Measurements from ENCODE around the gene ZNF366. TPM values are rescaled to one million over a fixed set of nuclear protein-coding genes. Genes with fewer than 3 reads are reported as not detected.

ZNF366 gene
- total and polyA plus RNA-seq, 2 donors from 2014 or later, result 0.22 to 8.1 TPM

DNA sequence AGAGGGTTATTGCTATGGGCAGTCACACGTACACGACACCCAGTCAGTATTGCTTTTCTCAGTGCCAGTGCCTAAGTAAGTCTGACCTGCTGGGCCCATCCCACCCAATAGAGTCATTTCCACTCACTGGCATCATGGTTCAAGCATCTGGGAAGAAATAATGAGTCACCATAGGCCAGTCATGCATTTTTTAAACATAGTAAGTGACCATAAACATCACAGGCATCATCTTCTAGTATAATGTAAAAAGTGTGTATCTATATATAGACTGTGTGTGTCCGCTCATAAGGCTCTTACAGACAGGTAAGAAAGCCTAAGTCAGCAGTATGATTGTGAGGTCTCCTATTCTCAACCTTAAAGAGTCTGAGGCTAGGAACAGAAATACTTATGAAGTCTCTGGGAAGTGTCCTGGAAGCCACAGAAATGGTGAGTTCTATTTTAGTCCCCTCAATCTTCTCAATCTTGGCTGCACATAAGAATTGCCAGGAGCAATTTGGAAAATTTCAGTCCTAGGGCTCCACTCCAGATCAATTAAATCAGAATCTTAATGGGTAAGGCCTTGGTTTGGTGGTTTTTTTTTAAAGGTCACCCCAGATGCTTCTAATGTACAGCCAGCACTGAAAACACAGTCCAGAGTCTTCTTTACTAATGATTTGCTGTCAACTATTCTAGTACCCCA, 65.2 kb downstream of the ZNF366 start:
- intact Hi-C loops (cut with DNase I), result no loop called here
- Histone ChIP-seq H3K27me3 (ENCODE audit: control insufficient read depth, insufficient read depth, low read length) (no peaks in the 10 kb centered on the region), H3K4me1 (ENCODE audit: control insufficient read depth in 2 of 3, insufficient read depth in 2 of 3, low read depth in 1 of 3, low read length in 3 of 3) (peaks cover 0 to 21% (median 2%) of the 10 kb centered on the region in 3 donors), H3K4me3 (ENCODE audit: low read length in 3 of 3) (no peak overlapping the region), H3K27ac (ENCODE audit: low read depth in 2 of 2, low read length in 2 of 2) (no peak overlapping the region), H3K9ac (ENCODE audit: low read length in 3 of 3) (no peak overlapping the region), H3K36me3 (ENCODE audit: control insufficient read depth in 2 of 3, insufficient read depth in 3 of 3, low read length in 3 of 3) (no peaks in the 10 kb centered on the region), H3K9me3 (ENCODE audit: control insufficient read depth in 2 of 3, insufficient read depth in 1 of 3, low read length in 3 of 3) (no peaks in the 10 kb centered on the region)
- FAIRE-seq, result no peak
- TF ChIP-seq, protein P1, sequence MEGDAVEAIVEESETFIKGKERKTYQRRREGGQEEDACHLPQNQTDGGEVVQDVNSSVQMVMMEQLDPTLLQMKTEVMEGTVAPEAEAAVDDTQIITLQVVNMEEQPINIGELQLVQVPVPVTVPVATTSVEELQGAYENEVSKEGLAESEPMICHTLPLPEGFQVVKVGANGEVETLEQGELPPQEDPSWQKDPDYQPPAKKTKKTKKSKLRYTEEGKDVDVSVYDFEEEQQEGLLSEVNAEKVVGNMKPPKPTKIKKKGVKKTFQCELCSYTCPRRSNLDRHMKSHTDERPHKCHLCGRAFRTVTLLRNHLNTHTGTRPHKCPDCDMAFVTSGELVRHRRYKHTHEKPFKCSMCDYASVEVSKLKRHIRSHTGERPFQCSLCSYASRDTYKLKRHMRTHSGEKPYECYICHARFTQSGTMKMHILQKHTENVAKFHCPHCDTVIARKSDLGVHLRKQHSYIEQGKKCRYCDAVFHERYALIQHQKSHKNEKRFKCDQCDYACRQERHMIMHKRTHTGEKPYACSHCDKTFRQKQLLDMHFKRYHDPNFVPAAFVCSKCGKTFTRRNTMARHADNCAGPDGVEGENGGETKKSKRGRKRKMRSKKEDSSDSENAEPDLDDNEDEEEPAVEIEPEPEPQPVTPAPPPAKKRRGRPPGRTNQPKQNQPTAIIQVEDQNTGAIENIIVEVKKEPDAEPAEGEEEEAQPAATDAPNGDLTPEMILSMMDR (IDR thresholded peaks at IDR 0.05; ENCODE audit: borderline replicate concordance, extremely low read depth, insufficient read depth), result no peak
- DNase-seq, result no peak

DNA sequence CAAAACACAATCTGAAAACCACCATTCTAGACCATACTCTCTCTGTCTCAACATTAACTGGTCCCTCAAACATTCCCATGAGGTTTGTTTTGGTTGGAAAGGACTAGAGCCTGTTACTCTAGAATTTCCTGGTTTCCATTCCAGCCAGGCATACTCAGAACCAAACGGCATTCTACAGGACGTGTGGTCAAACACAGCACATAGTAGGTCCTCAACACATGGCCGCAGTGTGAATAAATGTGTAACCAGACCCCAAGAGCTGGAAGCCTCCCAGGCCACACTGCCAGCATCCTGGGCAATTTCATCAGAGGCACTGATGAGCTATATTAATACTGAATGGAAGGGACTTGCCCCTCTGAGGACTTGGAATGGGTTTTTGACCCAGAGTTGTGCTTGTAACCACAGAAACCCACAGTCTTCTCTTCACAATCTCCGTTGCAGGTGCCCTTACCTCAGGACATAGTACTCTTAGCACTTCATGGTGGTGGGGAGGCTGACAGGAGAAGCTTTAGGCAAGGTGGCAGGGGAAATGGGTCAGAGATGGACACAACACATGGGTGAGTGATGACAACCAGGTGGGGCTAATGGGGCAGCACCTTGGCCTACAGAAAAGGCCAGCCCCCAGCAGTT, 66.0 kb downstream of the ZNF366 start:
- intact Hi-C loops (cut with DNase I), result no loop called here
- H3K27me3 ChIP-seq (ENCODE audit: control insufficient read depth, insufficient read depth, low read length), result no peaks in the 10 kb centered on the region
- TF ChIP-seq, protein P1 (IDR thresholded peaks at IDR 0.05; ENCODE audit: borderline replicate concordance, extremely low read depth, insufficient read depth), result no peak
- no peaks in the 10 kb centered on the region for H3K9me3 ChIP-seq (ENCODE audit: control insufficient read depth in 2 of 3, insufficient read depth in 1 of 3, low read length in 3 of 3)
- DNase-seq, result no peak
- no peak overlapping the region for H3K9ac ChIP-seq (ENCODE audit: low read length in 3 of 3)
- no peak overlapping the region for H3K4me3 ChIP-seq (ENCODE audit: low read length in 3 of 3)
- H3K36me3 ChIP-seq (ENCODE audit: control insufficient read depth in 2 of 3, insufficient read depth in 3 of 3, low read length in 3 of 3), result no peaks in the 10 kb centered on the region
- no peak for FAIRE-seq
- H3K4me1 ChIP-seq (ENCODE audit: control insufficient read depth in 2 of 3, insufficient read depth in 2 of 3, low read depth in 1 of 3, low read length in 3 of 3), result peaks cover 0 to 21% (median 2%) of the 10 kb centered on the region in 3 donors
- H3K27ac ChIP-seq (ENCODE audit: low read depth in 2 of 2, low read length in 2 of 2), result no peak overlapping the region

DNA sequence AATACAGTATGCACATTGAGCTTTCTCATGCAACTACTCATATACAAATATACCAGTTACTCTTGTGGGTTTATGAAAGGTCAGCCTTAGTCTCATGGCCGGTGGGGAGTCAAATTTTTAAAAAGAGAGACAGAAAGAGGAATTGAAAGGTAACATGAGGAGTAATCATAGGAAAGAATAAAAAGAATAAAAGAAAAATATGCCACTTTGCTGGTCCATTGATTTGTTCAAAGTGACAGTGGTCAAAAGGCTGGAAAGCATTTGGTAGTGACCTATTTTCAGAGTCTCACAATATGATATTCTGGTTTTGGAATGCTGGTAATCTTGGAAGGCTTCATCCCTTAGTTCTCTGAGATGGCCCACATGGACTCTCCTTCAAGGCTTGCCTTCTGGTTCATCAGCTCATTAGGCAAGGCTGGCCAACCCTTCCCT, 67.0 kb downstream of the ZNF366 start:
- H3K4me1 ChIP-seq (ENCODE audit: control insufficient read depth in 2 of 3, insufficient read depth in 2 of 3, low read depth in 1 of 3, low read length in 3 of 3), result peaks cover 0 to 18% (median 3%) of the 10 kb centered on the region in 3 donors
- TF ChIP-seq, protein P1 (IDR thresholded peaks at IDR 0.05; ENCODE audit: borderline replicate concordance, extremely low read depth, insufficient read depth), result no peak
- no peaks in the 10 kb centered on the region for H3K36me3 ChIP-seq (ENCODE audit: control insufficient read depth in 2 of 3, insufficient read depth in 3 of 3, low read length in 3 of 3)
- FAIRE-seq (no peak), DNase-seq (no peak)
- intact Hi-C loops (cut with DNase I), result no loop called here
- no peak overlapping the region for H3K27ac ChIP-seq (ENCODE audit: low read depth in 2 of 2, low read length in 2 of 2)
- no peaks in the 10 kb centered on the region for H3K9me3 ChIP-seq (ENCODE audit: control insufficient read depth in 2 of 3, insufficient read depth in 1 of 3, low read length in 3 of 3)
- no peak overlapping the region for H3K9ac ChIP-seq (ENCODE audit: low read length in 3 of 3)
- no peak overlapping the region for H3K4me3 ChIP-seq (ENCODE audit: low read length in 3 of 3)
- H3K27me3 ChIP-seq (ENCODE audit: control insufficient read depth, insufficient read depth, low read length), result no peaks in the 10 kb centered on the region

All from kidney (tissue), 14 donors.